BLaER1 treated with 17β-estradiol and CSF1 and Interleukin-3, amounts not matched to agents 10 nM and 100 nM (cell line): ENCODE results near the gene RAVER1.

ENCODE experiments used
- H3K27ac ChIP-seq, 11 experiments: shearing (Covaris generic); formaldehyde crosslinking; 2 replicates each; pipeline ENCODE4 v1.8.1; 2022
- H3K27me3 ChIP-seq, 11 experiments: shearing (Covaris generic); formaldehyde crosslinking; 2 replicates each; pipeline ENCODE4 v1.8.1; 2022
- H3K36me3 ChIP-seq, 11 experiments: shearing (Covaris generic); formaldehyde crosslinking; 2 replicates each; pipeline ENCODE4 v1.8.1; 2022
- H3K4me1 ChIP-seq, 10 experiments: shearing (Covaris generic); formaldehyde crosslinking; 2 replicates each; pipeline ENCODE4 v1.8.1; 2022
- H3K4me2 ChIP-seq, 11 experiments: shearing (Covaris generic); formaldehyde crosslinking; 2 replicates each; pipeline ENCODE4 v1.8.1; 2022
- H3K4me3 ChIP-seq, 10 experiments: shearing (Covaris generic); formaldehyde crosslinking; 2 replicates each; pipeline ENCODE4 v1.8.1; 2022
- H3K9ac ChIP-seq, 11 experiments: shearing (Covaris generic); formaldehyde crosslinking; 2 replicates each; pipeline ENCODE4 v1.8.1; 2022
- H3K9me3 ChIP-seq, 11 experiments: shearing (Covaris generic); formaldehyde crosslinking; replicated peaks in 1 of 11; 2 replicates each; pipeline ENCODE4 v1.8.1; 2022
- H4K20me1 ChIP-seq, 11 experiments: shearing (Covaris generic); formaldehyde crosslinking; 2 replicates each; pipeline ENCODE4 v1.8.1; 2022
- Cebpa-rat ChIP-seq, 11 experiments: shearing (Covaris generic); IDR thresholded peaks; 2 replicates each; pipeline ENCODE4 v1.8.1; 2022

Gene RAVER1

GRCh38 chr19:10290876-10291553, 42.3 kb downstream of the RAVER1 start:
- Histone ChIP-seq H3K4me3 (peak overlapping the region; percentile 39 to 67 (median 53)), H3K9me3 (peaks cover 0 to 21% (median 4%) of the 10 kb centered on the region in 11 experiments; a peak in 8 of 22 replicates), H3K27ac (no peak overlapping the region), H3K27me3 (peaks cover 86 to 99% (median 95%) of the 10 kb centered on the region in 11 experiments), H3K9ac (peak overlapping the region in 6 of 11 experiments; percentile 17 to 57 (median 36); a peak in 9 of 22 replicates), H4K20me1 (peaks cover 5 to 72% (median 36%) of the 10 kb centered on the region in 11 experiments), H3K4me1 (peaks cover 79 to 100% (median 89%) of the 10 kb centered on the region in 10 experiments), H3K4me2 (peak overlapping the region; percentile 83 to 96 (median 88)), H3K36me3 (peaks cover 0 to 4% (median 1%) of the 10 kb centered on the region in 11 experiments; a peak in 12 of 22 replicates)
- no peak for TF ChIP-seq Cebpa-rat (IDR thresholded peaks at IDR 0.05)

GRCh38 chr19:10290357-10290875, 42.9 kb downstream of the RAVER1 start:
- Histone ChIP-seq H4K20me1 (peaks cover 11 to 69% (median 35%) of the 10 kb centered on the region in 11 experiments), H3K36me3 (peaks cover 4 to 10% (median 7%) of the 10 kb centered on the region in 11 experiments), H3K4me1 (peaks cover 79 to 100% (median 89%) of the 10 kb centered on the region in 10 experiments), H3K9ac (peak overlapping the region in 1 of 11 experiments; percentile 39; a peak in 1 of 22 replicates), H3K9me3 (peaks cover 0 to 21% (median 4%) of the 10 kb centered on the region in 11 experiments; a peak in 8 of 22 replicates), H3K4me3 (peak overlapping the region; percentile 39 to 67 (median 53); a peak in 18 of 20 replicates), H3K27me3 (peaks cover 80 to 93% (median 89%) of the 10 kb centered on the region in 11 experiments), H3K4me2 (peak overlapping the region; percentile 83 to 96 (median 88)), H3K27ac (no peak overlapping the region)
- no peak for TF ChIP-seq Cebpa-rat (IDR thresholded peaks at IDR 0.05)

GRCh38 chr19:10289836-10290356, 43.4 kb downstream of the RAVER1 start, which contains the start of gene ICAM5:
ICAM5 (plus strand) TSS chr19:10289952; CDS start chr19:10290044, 92 bp downstream.
- H3K4me3 ChIP-seq = peak within 1 kb of the TSS; percentile 39 to 67 (median 53)
- no peak within 1 kb of the TSS for H3K27ac ChIP-seq
- peak within 1 kb of the TSS; percentile 83 to 96 (median 88) for H3K4me2 ChIP-seq
- peaks cover 9 to 15% (median 12%) of the 10 kb centered on the region in 11 experiments for H3K36me3 ChIP-seq
- peaks cover 0 to 21% (median 4%) of the 10 kb centered on the region in 11 experiments; a peak in 8 of 22 replicates for H3K9me3 ChIP-seq
- H3K9ac ChIP-seq = peak within 1 kb of the TSS in 5 of 11 experiments; percentile 12 to 39 (median 29); a peak in 4 of 22 replicates
- peaks cover 79 to 100% (median 87%) of the 10 kb centered on the region in 10 experiments for H3K4me1 ChIP-seq
- no peak for TF ChIP-seq Cebpa-rat (IDR thresholded peaks at IDR 0.05)
- peaks cover 75 to 87% (median 84%) of the 10 kb centered on the region in 11 experiments for H3K27me3 ChIP-seq
- peaks cover 17 to 74% (median 33%) of the 10 kb centered on the region in 11 experiments for H4K20me1 ChIP-seq

GRCh38 chr19:10289167-10289835, 44.0 kb downstream of the RAVER1 start:
- peak overlapping the region in 4 of 11 experiments; percentile 12 to 30 (median 24); a peak in 3 of 22 replicates for H3K9ac ChIP-seq
- H3K27me3 ChIP-seq = peaks cover 69 to 82% (median 78%) of the 10 kb centered on the region in 11 experiments
- no peak overlapping the region for H3K27ac ChIP-seq
- peaks cover 23 to 77% (median 35%) of the 10 kb centered on the region in 11 experiments for H4K20me1 ChIP-seq
- no peak for TF ChIP-seq Cebpa-rat (IDR thresholded peaks at IDR 0.05)
- peak overlapping the region; percentile 38 to 67 (median 52) for H3K4me3 ChIP-seq
- H3K9me3 ChIP-seq = peaks cover 0 to 21% (median 4%) of the 10 kb centered on the region in 11 experiments; a peak in 8 of 22 replicates
- peak overlapping the region; percentile 83 to 96 (median 88) for H3K4me2 ChIP-seq
- peaks cover 80 to 100% (median 89%) of the 10 kb centered on the region in 10 experiments for H3K4me1 ChIP-seq
- H3K36me3 ChIP-seq = peaks cover 15 to 21% (median 18%) of the 10 kb centered on the region in 11 experiments

GRCh38 chr19:10288662-10289166, 44.6 kb downstream of the RAVER1 start:
- peak overlapping the region; percentile 83 to 96 (median 88) for H3K4me2 ChIP-seq
- H3K27ac ChIP-seq = no peak overlapping the region
- H3K4me1 ChIP-seq = peaks cover 80 to 100% (median 86%) of the 10 kb centered on the region in 10 experiments
- peaks cover 19 to 27% (median 24%) of the 10 kb centered on the region in 11 experiments for H3K36me3 ChIP-seq
- H4K20me1 ChIP-seq = peaks cover 24 to 77% (median 40%) of the 10 kb centered on the region in 11 experiments
- H3K27me3 ChIP-seq = peaks cover 63 to 76% (median 72%) of the 10 kb centered on the region in 11 experiments
- H3K4me3 ChIP-seq = peak overlapping the region; percentile 38 to 67 (median 52)
- H3K9ac ChIP-seq = peak overlapping the region in 4 of 11 experiments; percentile 12 to 30 (median 24); a peak in 3 of 22 replicates
- TF ChIP-seq Cebpa-rat (IDR thresholded peaks at IDR 0.05) = no peak
- peaks cover 0 to 20% (median 4%) of the 10 kb centered on the region in 11 experiments; a peak in 8 of 22 replicates for H3K9me3 ChIP-seq

- Histone ChIP-seq H3K9ac (peak within 1 kb of the TSS; percentile 20 to 72 (median 58); a peak in 20 of 22 replicates), H3K9me3 (peaks cover 0 to 7% (median 0%) of the 10 kb centered on the region in 11 experiments; a peak in 3 of 22 replicates), H4K20me1 (peaks cover 21 to 83% (median 34%) of the 10 kb centered on the region in 11 experiments; a peak in 21 of 22 replicates), H3K4me3 (peak within 1 kb of the TSS; percentile 7 to 67 (median 48)), H3K27me3 (peaks cover 47 to 59% (median 55%) of the 10 kb centered on the region in 11 experiments), H3K4me1 (peaks cover 67 to 99% (median 74%) of the 10 kb centered on the region in 10 experiments), H3K36me3 (peaks cover 20 to 43% (median 38%) of the 10 kb centered on the region in 11 experiments), H3K4me2 (peak within 1 kb of the TSS; percentile 83 to 96 (median 88)), H3K27ac (peak within 1 kb of the TSS in 10 of 11 experiments; percentile 32 to 77 (median 62); a peak in 19 of 22 replicates)
- no peak for TF ChIP-seq Cebpa-rat (IDR thresholded peaks at IDR 0.05)
Measured at GRCh38 chr19:10286803-10287737, 46.3 kb downstream of the RAVER1 start, which contains the start of gene ICAM4. ICAM4 (plus strand) TSS chr19:10286955; CDS start chr19:10287013, 58 bp downstream.

GRCh38 chr19:10285393-10285792, 47.9 kb downstream of the RAVER1 start:
- peaks cover 30 to 42% (median 39%) of the 10 kb centered on the region in 11 experiments for H3K27me3 ChIP-seq
- peak overlapping the region in 8 of 11 experiments; percentile 51 to 77 (median 66); a peak in 13 of 22 replicates for H3K27ac ChIP-seq
- peak overlapping the region; percentile 18 to 96 (median 88); a peak in 21 of 22 replicates for H3K4me2 ChIP-seq
- peaks cover 54 to 97% (median 59%) of the 10 kb centered on the region in 10 experiments for H3K4me1 ChIP-seq
- peaks cover 0 to 7% (median 0%) of the 10 kb centered on the region in 11 experiments; a peak in 3 of 22 replicates for H3K9me3 ChIP-seq
- peak overlapping the region in 3 of 11 experiments; percentile 27 to 72 (median 45); a peak in 3 of 22 replicates for H3K9ac ChIP-seq
- peaks cover 24 to 58% (median 39%) of the 10 kb centered on the region in 11 experiments for H3K36me3 ChIP-seq
- no peak for TF ChIP-seq Cebpa-rat (IDR thresholded peaks at IDR 0.05)
- H3K4me3 ChIP-seq = no peak overlapping the region
- H4K20me1 ChIP-seq = peaks cover 4 to 83% (median 17%) of the 10 kb centered on the region in 11 experiments; a peak in 19 of 22 replicates
